ENCODE measurements around the gene IGSF3.

The IGSF3 gene

GRCh38 chr1:116704278-116704677, 36.7 kb upstream of the IGSF3 start:
- FAIRE-seq (no peak), DNase-seq (ENCODE audit: insufficient read length) (no peak)
- TF ChIP-seq POLR2A (IDR thresholded peaks at IDR 0.05; ENCODE audit: low read depth, low read length) = no peak
- no peak for TF ChIP-seq TAF1 (IDR thresholded peaks at IDR 0.05; ENCODE audit: borderline replicate concordance, low read depth, low read length)
- TF ChIP-seq POLR2AphosphoS5 (IDR thresholded peaks at IDR 0.05; ENCODE audit: low read depth, low read length) = no peak

GRCh38 chr1:116699605-116700004, 32.1 kb upstream of the IGSF3 start:
- TF ChIP-seq TAF1 (IDR thresholded peaks at IDR 0.05; ENCODE audit: borderline replicate concordance, low read depth, low read length) (no peak), POLR2A (IDR thresholded peaks at IDR 0.05; ENCODE audit: low read depth, low read length) (no peak), POLR2AphosphoS5 (IDR thresholded peaks at IDR 0.05; ENCODE audit: low read depth, low read length) (no peak)
- FAIRE-seq = peak; percentile 36
- DNase-seq (ENCODE audit: insufficient read length) = no peak

- no peak for DNase-seq (ENCODE audit: insufficient read length)
- no peak for TF ChIP-seq TAF1 (IDR thresholded peaks at IDR 0.05; ENCODE audit: borderline replicate concordance, low read depth, low read length)
- FAIRE-seq = no peak
Measured at GRCh38 chr1:116698244-116698595, 30.7 kb upstream of the IGSF3 start.

GRCh38 chr1:116697548-116698243, 30.2 kb upstream of the IGSF3 start:
- DNase-seq (ENCODE audit: insufficient read length) = no peak
- no peak for FAIRE-seq

GRCh38 chr1:116694524-116694923, 27.0 kb upstream of the IGSF3 start:
- no peak for FAIRE-seq
- DNase-seq (ENCODE audit: insufficient read length) = no peak
- no peak for TF ChIP-seq TAF1 (IDR thresholded peaks at IDR 0.05; ENCODE audit: borderline replicate concordance, low read depth, low read length)
- no peak for TF ChIP-seq POLR2AphosphoS5 (IDR thresholded peaks at IDR 0.05; ENCODE audit: low read depth, low read length)
- TF ChIP-seq POLR2A (IDR thresholded peaks at IDR 0.05; ENCODE audit: low read depth, low read length) = no peak

More at GRCh38 chr1:116697548-116698243, 30.2 kb upstream of the IGSF3 start:
- TF ChIP-seq POLR2A (IDR thresholded peaks at IDR 0.05; ENCODE audit: low read depth, low read length) (no peak), TAF1 (IDR thresholded peaks at IDR 0.05; ENCODE audit: borderline replicate concordance, low read depth, low read length) (no peak), POLR2AphosphoS5 (IDR thresholded peaks at IDR 0.05; ENCODE audit: low read depth, low read length) (no peak)

- DNase-seq (ENCODE audit: insufficient read length) (no peak), FAIRE-seq (no peak)
- TF ChIP-seq POLR2AphosphoS5 (IDR thresholded peaks at IDR 0.05; ENCODE audit: low read depth, low read length) (no peak), POLR2A (IDR thresholded peaks at IDR 0.05; ENCODE audit: low read depth, low read length) (no peak), TAF1 (IDR thresholded peaks at IDR 0.05; ENCODE audit: borderline replicate concordance, low read depth, low read length) (no peak)
Measured at GRCh38 chr1:116693759-116694480, 26.4 kb upstream of the IGSF3 start.

GRCh38 chr1:116692879-116693278, 25.3 kb upstream of the IGSF3 start:
- no peak for DNase-seq (ENCODE audit: insufficient read length)
- no peak for FAIRE-seq
- no peak for TF ChIP-seq POLR2AphosphoS5 (IDR thresholded peaks at IDR 0.05; ENCODE audit: low read depth, low read length)
- TF ChIP-seq TAF1 (IDR thresholded peaks at IDR 0.05; ENCODE audit: borderline replicate concordance, low read depth, low read length) = no peak
- no peak for TF ChIP-seq POLR2A (IDR thresholded peaks at IDR 0.05; ENCODE audit: low read depth, low read length)

GRCh38 chr1:116690849-116691406, 23.4 kb upstream of the IGSF3 start:
- TF ChIP-seq POLR2A (IDR thresholded peaks at IDR 0.05; ENCODE audit: low read depth, low read length) (no peak), TAF1 (IDR thresholded peaks at IDR 0.05; ENCODE audit: borderline replicate concordance, low read depth, low read length) (no peak), POLR2AphosphoS5 (IDR thresholded peaks at IDR 0.05; ENCODE audit: low read depth, low read length) (no peak)
- no peak for FAIRE-seq
- DNase-seq (ENCODE audit: insufficient read length) = no peak

- FAIRE-seq = no peak
- TF ChIP-seq POLR2A (IDR thresholded peaks at IDR 0.05; ENCODE audit: low read depth, low read length) (no peak), TAF1 (IDR thresholded peaks at IDR 0.05; ENCODE audit: borderline replicate concordance, low read depth, low read length) (no peak), POLR2AphosphoS5 (IDR thresholded peaks at IDR 0.05; ENCODE audit: low read depth, low read length) (no peak)
- no peak for DNase-seq (ENCODE audit: insufficient read length)
Measured at GRCh38 chr1:116690396-116690848, 22.9 kb upstream of the IGSF3 start.

- FAIRE-seq (no peak), DNase-seq (ENCODE audit: insufficient read length) (no peak)
- TF ChIP-seq POLR2AphosphoS5 (IDR thresholded peaks at IDR 0.05; ENCODE audit: low read depth, low read length) (no peak), TAF1 (IDR thresholded peaks at IDR 0.05; ENCODE audit: borderline replicate concordance, low read depth, low read length) (no peak), POLR2A (IDR thresholded peaks at IDR 0.05; ENCODE audit: low read depth, low read length) (no peak)
Measured at GRCh38 chr1:116686723-116687352, 19.3 kb upstream of the IGSF3 start.

- TF ChIP-seq POLR2A (IDR thresholded peaks at IDR 0.05; ENCODE audit: low read depth, low read length) (no peak), POLR2AphosphoS5 (IDR thresholded peaks at IDR 0.05; ENCODE audit: low read depth, low read length) (no peak), TAF1 (IDR thresholded peaks at IDR 0.05; ENCODE audit: borderline replicate concordance, low read depth, low read length) (no peak)
- DNase-seq (ENCODE audit: insufficient read length) (no peak), FAIRE-seq (no peak)
Measured at GRCh38 chr1:116686175-116686574, 18.6 kb upstream of the IGSF3 start.
